Fibroblast of lung (primary cell): ENCODE measurements around the gene TRPM4. TPM values are rescaled to one million over a fixed set of nuclear protein-coding genes. Genes with fewer than 3 reads are reported as not detected.

Source experiments
- DNase-seq, 2 donors: peaks; one replicate each; pipeline versions ENCODE4 v3.0.0 to v3.0.0-alpha.2; 2010; ENCODE audit warnings: low read depth in 2 of 2
- H2AFZ ChIP-seq: 2 replicates; pipeline ENCODE4 v1.5.1; 2012; ENCODE audit warnings: low read length, control low read depth, inconsistent platforms
- H3K27ac ChIP-seq: 2 replicates; pipeline ENCODE4 v1.5.1; 2011; ENCODE audit warnings: low read length, control low read depth; ENCODE audit not compliant: insufficient read depth
- H3K27me3 ChIP-seq: 2 replicates; pipeline ENCODE4 v1.5.1; 2011; ENCODE audit warnings: mild to moderate bottlenecking, low read length; ENCODE audit not compliant: control insufficient read depth, insufficient read depth
- H3K36me3 ChIP-seq: 2 replicates; pipeline ENCODE4 v1.5.1; 2011; ENCODE audit warnings: low read length; ENCODE audit not compliant: control insufficient read depth, insufficient read depth
- H3K4me1 ChIP-seq: 2 replicates; pipeline ENCODE4 v1.5.1; 2011; ENCODE audit warnings: low read length; ENCODE audit not compliant: control insufficient read depth, insufficient read depth; ENCODE audit errors: extremely low read depth
- H3K4me2 ChIP-seq: 2 replicates; pipeline ENCODE4 v1.5.1; 2011; ENCODE audit warnings: low read length, control low read depth; ENCODE audit not compliant: insufficient read depth; ENCODE audit errors: extremely low read depth
- H3K4me3 ChIP-seq, 4 experiments: fragments of 200-600 bp in 1 of 4; sonication (generic) in 1 of 4; replicated peaks in 1 of 4; 2 replicates each; pipeline ENCODE4 v1.5.1; 2011 to 2016; ENCODE audit warnings: low read length in 4 of 4, low read depth in 3 of 4, mild to moderate bottlenecking in 3 of 4, control low read depth in 2 of 4, inconsistent platforms in 1 of 4, mixed read lengths in 1 of 4; ENCODE audit not compliant: insufficient read depth in 1 of 4; ENCODE audit errors: control extremely low read depth in 1 of 4
- H3K79me2 ChIP-seq: 2 replicates; pipeline ENCODE4 v1.5.1; 2012; ENCODE audit warnings: mild to moderate bottlenecking, low read length, inconsistent platforms; ENCODE audit not compliant: control insufficient read depth, insufficient read depth
- H3K9ac ChIP-seq: 2 replicates; pipeline ENCODE4 v1.5.1; 2011; ENCODE audit warnings: mild to moderate bottlenecking, low read length, control low read depth; ENCODE audit not compliant: insufficient read depth
- H3K9me3 ChIP-seq: 2 replicates; pipeline ENCODE4 v1.5.1; 2012; ENCODE audit warnings: low read depth, low read length; ENCODE audit not compliant: control insufficient read depth, insufficient read depth
- H4K20me1 ChIP-seq: 2 replicates; pipeline ENCODE4 v1.5.1; 2011; ENCODE audit warnings: low read length; ENCODE audit not compliant: control insufficient read depth, insufficient read depth; ENCODE audit errors: extremely low read depth
- CTCF ChIP-seq, 2 donors: IDR thresholded peaks in 1 of 2; conservative IDR thresholded peaks in 1 of 2; 1 replicate in 1 of 2; 2 replicates in 1 of 2; pipeline ENCODE4 v1.5.1; 2011 to 2012; ENCODE audit warnings: low read length in 2 of 2, control low read depth in 1 of 2, inconsistent platforms in 1 of 2, low read depth in 1 of 2, mild to moderate bottlenecking in 1 of 2
- EZH2 ChIP-seq: IDR thresholded peaks from 2 replicates; pipeline ENCODE4 v1.5.1; 2012; ENCODE audit warnings: low read length, control low read depth, mild to moderate bottlenecking; ENCODE audit errors: missing control alignments
- polyA plus RNA-seq, 2 donors: library from polyadenylated mRNA; depleted of rRNA in 1 of 2; stranded (reverse) in 1 of 2; unstranded in 1 of 2; fragments of >200 nt; gene quantifications; 2 replicates each; pipeline ENCODE4 v1.2.1, GENCODE V29; 2011 to 2012; ENCODE audit warnings: missing spikeins in 1 of 2
- total RNA-seq: library from RNA; depleted of rRNA; stranded (reverse); fragments of >200 nt; gene quantifications from 2 replicates; pipeline ENCODE4 v1.2.1, GENCODE V29; 2014

TRPM4 gene
- total and polyA plus RNA-seq, 2 donors (not counting 1 experiment from before 2014, with no cell fraction given), result 6.7 to 18.7 TPM

- Histone ChIP-seq H3K27me3 (no peaks in the 10 kb centered on the region), H3K27ac (no peak overlapping the region), H3K4me3 (no peak overlapping the region), H3K4me1 (no peaks in the 10 kb centered on the region), H3K36me3 (peaks cover 3% of the 10 kb centered on the region), H3K9ac (no peak overlapping the region), H2AFZ (no peak overlapping the region), H3K9me3 (no peaks in the 10 kb centered on the region), H3K4me2 (no peak overlapping the region), H4K20me1 (no peaks in the 10 kb centered on the region), H3K79me2 (no peaks in the 10 kb centered on the region)
- TF ChIP-seq CTCF (conservative IDR thresholded peaks at IDR 0.05 in 1 of 2, IDR thresholded peaks at IDR 0.05 in 1 of 2; ENCODE audit: low read depth in 1 of 2, low read length in 2 of 2) (no peak), EZH2 (no peak)
- no peak for DNase-seq
These were observed 53.4 kb downstream of the TRPM4 start for GRCh38 chr19:49210901-49211451.

GRCh38 chr19:49212016-49212701 is 54.6 kb downstream of the TRPM4 start:
- no peaks in the 10 kb centered on the region for H4K20me1 ChIP-seq
- DNase-seq, result peak in 1 of 2 donors; percentile 11
- no peak for TF ChIP-seq CTCF (conservative IDR thresholded peaks at IDR 0.05 in 1 of 2, IDR thresholded peaks at IDR 0.05 in 1 of 2; ENCODE audit: low read depth in 1 of 2, low read length in 2 of 2)
- no peak for TF ChIP-seq EZH2
- H3K27me3 ChIP-seq, result no peaks in the 10 kb centered on the region
- H3K9ac ChIP-seq, result no peak overlapping the region
- no peaks in the 10 kb centered on the region for H3K9me3 ChIP-seq
- no peak overlapping the region for H3K4me3 ChIP-seq
- no peak overlapping the region for H2AFZ ChIP-seq
- H3K79me2 ChIP-seq, result no peaks in the 10 kb centered on the region
- no peak overlapping the region for H3K4me2 ChIP-seq
- H3K36me3 ChIP-seq, result peaks cover 3% of the 10 kb centered on the region
- no peaks in the 10 kb centered on the region for H3K4me1 ChIP-seq
- H3K27ac ChIP-seq, result no peak overlapping the region

GRCh38 chr19:49213791-49214190 is 56.2 kb downstream of the TRPM4 start:
- H4K20me1 ChIP-seq, result no peaks in the 10 kb centered on the region
- no peak for DNase-seq
- H3K27me3 ChIP-seq, result no peaks in the 10 kb centered on the region
- H3K4me2 ChIP-seq, result no peak overlapping the region
- H3K36me3 ChIP-seq, result peaks cover 3% of the 10 kb centered on the region
- no peak for TF ChIP-seq EZH2
- TF ChIP-seq CTCF (conservative IDR thresholded peaks at IDR 0.05 in 1 of 2, IDR thresholded peaks at IDR 0.05 in 1 of 2; ENCODE audit: low read depth in 1 of 2, low read length in 2 of 2), result no peak
- no peaks in the 10 kb centered on the region for H3K79me2 ChIP-seq
- no peak overlapping the region for H3K27ac ChIP-seq
- no peaks in the 10 kb centered on the region for H3K9me3 ChIP-seq
- no peaks in the 10 kb centered on the region for H3K4me1 ChIP-seq
- no peak overlapping the region for H3K9ac ChIP-seq
- H3K4me3 ChIP-seq, result no peak overlapping the region
- no peak overlapping the region for H2AFZ ChIP-seq
